Measurements from ENCODE around the gene SCAMP2.

Gene SCAMP2

DNA sequence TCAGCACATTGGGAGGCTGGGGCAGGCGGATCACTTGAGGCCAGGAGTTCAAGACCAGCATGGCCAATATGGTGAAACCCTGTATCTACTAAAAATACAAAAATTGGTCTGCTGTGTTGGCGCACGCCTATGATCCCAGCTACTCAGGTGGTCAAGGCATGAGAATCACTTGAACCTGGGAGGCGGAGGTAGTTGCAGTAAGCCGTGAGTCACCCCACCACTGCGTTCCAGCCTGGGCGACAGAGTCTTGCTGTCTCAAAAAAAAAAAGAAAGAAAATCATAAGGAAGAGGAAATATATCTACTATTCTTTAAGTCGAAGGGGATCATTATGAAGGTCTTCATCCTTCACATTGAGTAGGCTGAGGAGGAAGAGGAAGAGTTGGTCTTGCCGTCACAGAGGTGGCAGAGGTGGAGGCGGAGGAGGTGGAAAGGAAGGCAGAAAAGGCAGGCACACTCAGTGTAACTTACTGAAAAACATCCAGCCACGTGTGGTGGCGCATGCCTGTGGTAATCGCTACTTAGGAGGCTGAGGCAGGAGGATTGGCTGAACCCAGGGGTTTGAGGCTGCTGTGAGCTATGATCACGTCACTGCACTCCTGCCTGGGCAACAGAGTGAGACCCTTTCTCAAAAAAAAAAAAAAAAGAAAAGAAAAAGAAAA, 77.1 kb downstream of the SCAMP2 start:
- DNase-seq (ENCODE audit: low read depth in 2 of 2): no peak

DNA sequence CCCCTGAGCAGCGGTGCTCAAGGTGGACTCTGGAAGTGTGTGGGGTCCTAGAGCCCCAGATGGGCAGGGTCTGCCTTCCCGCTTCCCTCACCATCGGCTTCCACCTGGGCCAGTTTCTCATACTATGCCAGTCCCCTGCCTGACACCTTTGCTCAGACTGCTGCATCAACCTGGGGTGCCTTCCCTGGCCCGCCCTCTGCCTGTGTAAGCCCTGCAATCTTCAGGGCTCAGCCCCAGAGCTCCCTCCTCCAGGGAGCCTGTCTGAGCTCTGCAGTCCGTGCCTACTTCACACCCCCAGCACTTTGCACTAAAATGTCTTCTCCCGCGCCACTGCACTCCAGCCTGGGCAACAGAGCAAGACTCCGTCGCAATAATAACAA, 78.2 kb downstream of the SCAMP2 start:
- no peak for DNase-seq (ENCODE audit: low read depth in 2 of 2)

GRCh38 chr15:74794248-74794969, 78.8 kb downstream of the SCAMP2 start:
- DNase-seq (ENCODE audit: low read depth in 2 of 2): no peak
